Glutamatergic neuron (in vitro differentiated cells): ENCODE measurements around the gene PRDX5. TPM values are rescaled to one million over a fixed set of nuclear protein-coding genes. Genes with fewer than 3 reads are reported as not detected.

Source experiments
- DNase-seq: peaks from one replicate; pipeline ENCODE4 v3.0.0; 2022
- H3K27ac Mint-ChIP-seq: one replicate; pipeline ENCODE4 v1.8.0; 2020; ENCODE audit warnings: mild to moderate bottlenecking, mixed read lengths, inconsistent platforms; ENCODE audit not compliant: unreplicated experiment
- H3K27me3 Mint-ChIP-seq: one replicate; pipeline ENCODE4 v1.8.0; 2020; ENCODE audit warnings: mild to moderate bottlenecking, moderate library complexity, mixed read lengths, inconsistent platforms; ENCODE audit not compliant: unreplicated experiment
- H3K36me3 Mint-ChIP-seq: one replicate; pipeline ENCODE4 v1.8.0; 2020; ENCODE audit warnings: mild to moderate bottlenecking, mixed read lengths, inconsistent platforms; ENCODE audit not compliant: unreplicated experiment
- H3K4me1 Mint-ChIP-seq: one replicate; pipeline ENCODE4 v1.8.0; 2020; ENCODE audit warnings: mild to moderate bottlenecking, low read depth, mixed read lengths, inconsistent platforms; ENCODE audit not compliant: unreplicated experiment
- H3K4me3 Mint-ChIP-seq: one replicate; pipeline ENCODE4 v1.8.0; 2020; ENCODE audit warnings: mild to moderate bottlenecking, mixed read lengths, inconsistent platforms; ENCODE audit not compliant: unreplicated experiment
- H3K9me3 Mint-ChIP-seq: one replicate; pipeline ENCODE4 v1.8.0; 2020; ENCODE audit warnings: mild to moderate bottlenecking, moderate library complexity, mixed read lengths, inconsistent platforms; ENCODE audit not compliant: unreplicated experiment
- total RNA-seq: library from RNA; stranded (reverse); fragmentation: NEBNext Ultra II Directional; extraction: Animal tissue kit (Norgen Biotek cat#: 25700); gene quantifications from one replicate; pipeline ENCODE4 v1.2.1, GENCODE V29; 2021; ENCODE audit not compliant: unreplicated experiment
- TF ChIP-seq, protein P1 (sequence below): fragments of 200-600 bp; sonication (generic); IDR thresholded peaks from one replicate; pipeline ENCODE4 v1.5.0; 2021; ENCODE audit not compliant: partially characterized antibody, unreplicated experiment

PRDX5 gene
- total RNA-seq, 1 donor from 2014 or later: 418 TPM

DNA sequence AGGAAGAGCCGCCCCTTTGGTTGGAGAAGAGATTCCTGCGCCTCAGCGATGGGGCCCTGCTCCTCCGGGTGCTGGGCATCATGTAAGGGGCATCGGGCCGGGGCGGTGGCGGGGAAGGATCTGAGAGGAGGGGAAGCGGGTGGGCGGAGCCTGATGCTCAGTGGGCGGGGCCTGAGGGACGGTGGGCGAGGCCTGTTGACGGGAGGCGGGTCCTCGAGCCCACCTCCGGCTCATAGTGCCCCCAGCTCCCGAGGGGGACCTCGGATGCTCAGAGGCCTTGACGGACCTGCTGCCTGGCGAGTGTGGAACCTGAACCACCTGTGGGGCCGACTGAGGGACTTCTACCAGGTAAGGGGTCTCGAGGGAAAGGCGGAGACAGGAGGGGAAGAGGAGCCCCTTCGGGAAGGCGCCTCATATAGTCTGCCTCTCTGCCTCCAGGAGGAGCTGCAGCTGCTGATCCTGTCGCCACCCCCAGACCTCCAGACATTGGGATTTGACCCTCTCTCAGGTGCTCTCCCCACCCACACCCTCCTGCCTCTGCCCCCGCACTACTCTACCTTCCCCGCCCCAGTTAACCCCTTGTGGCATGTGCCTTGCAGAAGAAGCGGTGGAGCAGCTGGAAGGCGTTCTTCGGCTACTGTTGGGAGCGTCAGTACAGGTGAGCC is 22.9 kb downstream of the PRDX5 start:
- Mint-ChIP-seq H3K27ac (peak overlapping the region; percentile 82), H3K27me3 (peaks cover 10% of the 10 kb centered on the region), H3K36me3 (peaks cover 4% of the 10 kb centered on the region), H3K4me3 (peak overlapping the region; percentile 81), H3K4me1 (peaks cover 21% of the 10 kb centered on the region), H3K9me3 (peaks cover 17% of the 10 kb centered on the region)
- TF ChIP-seq, protein P1, sequence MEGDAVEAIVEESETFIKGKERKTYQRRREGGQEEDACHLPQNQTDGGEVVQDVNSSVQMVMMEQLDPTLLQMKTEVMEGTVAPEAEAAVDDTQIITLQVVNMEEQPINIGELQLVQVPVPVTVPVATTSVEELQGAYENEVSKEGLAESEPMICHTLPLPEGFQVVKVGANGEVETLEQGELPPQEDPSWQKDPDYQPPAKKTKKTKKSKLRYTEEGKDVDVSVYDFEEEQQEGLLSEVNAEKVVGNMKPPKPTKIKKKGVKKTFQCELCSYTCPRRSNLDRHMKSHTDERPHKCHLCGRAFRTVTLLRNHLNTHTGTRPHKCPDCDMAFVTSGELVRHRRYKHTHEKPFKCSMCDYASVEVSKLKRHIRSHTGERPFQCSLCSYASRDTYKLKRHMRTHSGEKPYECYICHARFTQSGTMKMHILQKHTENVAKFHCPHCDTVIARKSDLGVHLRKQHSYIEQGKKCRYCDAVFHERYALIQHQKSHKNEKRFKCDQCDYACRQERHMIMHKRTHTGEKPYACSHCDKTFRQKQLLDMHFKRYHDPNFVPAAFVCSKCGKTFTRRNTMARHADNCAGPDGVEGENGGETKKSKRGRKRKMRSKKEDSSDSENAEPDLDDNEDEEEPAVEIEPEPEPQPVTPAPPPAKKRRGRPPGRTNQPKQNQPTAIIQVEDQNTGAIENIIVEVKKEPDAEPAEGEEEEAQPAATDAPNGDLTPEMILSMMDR: no peak
- peak; percentile 81 for DNase-seq

GRCh38 chr11:64341429-64341828 is 23.5 kb downstream of the PRDX5 start:
- TF ChIP-seq, protein P1: no peak
- peak overlapping the region; percentile 82 for H3K27ac Mint-ChIP-seq
- H3K4me1 Mint-ChIP-seq: peaks cover 19% of the 10 kb centered on the region
- DNase-seq: no peak
- peaks cover 4% of the 10 kb centered on the region for H3K36me3 Mint-ChIP-seq
- H3K4me3 Mint-ChIP-seq: peak overlapping the region; percentile 81
- peaks cover 19% of the 10 kb centered on the region for H3K9me3 Mint-ChIP-seq
- peaks cover 12% of the 10 kb centered on the region for H3K27me3 Mint-ChIP-seq

DNA sequence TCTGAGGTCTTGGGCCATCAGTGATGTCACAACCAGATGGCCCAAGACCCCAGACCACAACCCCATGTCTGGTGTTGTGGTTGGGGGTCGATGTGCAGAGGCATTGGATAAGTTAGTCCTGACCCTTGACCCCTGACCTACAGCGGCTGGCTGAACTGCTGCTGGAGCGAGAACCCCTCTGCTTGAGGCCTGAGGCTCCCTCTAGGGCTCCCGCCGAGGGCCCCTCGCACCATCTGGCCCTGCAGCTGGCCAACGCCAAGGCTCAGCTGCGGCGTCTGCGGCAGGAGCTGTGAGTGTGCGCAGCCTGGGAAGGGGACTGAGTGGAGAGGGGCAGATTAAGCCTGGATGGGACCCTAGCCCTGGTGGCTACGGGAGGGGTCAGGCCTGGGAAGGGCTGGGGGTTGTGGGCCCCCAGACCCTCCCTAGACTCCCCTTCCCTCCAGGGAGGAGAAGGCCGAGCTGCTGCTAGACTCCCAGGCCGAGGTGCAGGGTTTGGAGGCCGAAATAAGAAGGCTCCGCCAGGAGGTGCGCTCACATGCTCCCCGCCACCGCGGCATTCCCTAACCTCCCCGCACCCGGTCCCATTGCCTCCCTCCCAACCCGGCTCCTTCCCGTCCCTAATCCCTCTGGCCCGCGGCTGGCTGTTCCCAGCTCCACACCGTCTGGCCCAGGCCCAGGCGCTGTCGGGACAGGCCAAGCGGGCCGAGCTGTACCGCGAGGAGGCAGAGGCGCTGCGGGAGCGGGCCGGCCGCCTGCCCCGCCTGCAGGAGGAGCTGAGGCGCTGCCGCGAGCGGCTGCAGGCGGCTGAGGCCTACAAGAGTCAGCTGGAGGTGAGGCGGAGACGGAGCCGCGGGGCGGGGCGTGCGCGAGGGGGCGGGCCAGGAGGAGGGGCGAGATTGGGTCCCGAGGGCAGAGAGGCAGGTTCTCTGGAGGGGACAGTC is 24.2 kb downstream of the PRDX5 start:
- Mint-ChIP-seq H3K4me3 (peak overlapping the region; percentile 81), H3K4me1 (peaks cover 18% of the 10 kb centered on the region), H3K9me3 (peaks cover 20% of the 10 kb centered on the region), H3K27me3 (peaks cover 12% of the 10 kb centered on the region), H3K36me3 (peaks cover 4% of the 10 kb centered on the region), H3K27ac (peak overlapping the region; percentile 82)
- DNase-seq: peak; percentile 94
- TF ChIP-seq, protein P1: peak; percentile 24

DNA sequence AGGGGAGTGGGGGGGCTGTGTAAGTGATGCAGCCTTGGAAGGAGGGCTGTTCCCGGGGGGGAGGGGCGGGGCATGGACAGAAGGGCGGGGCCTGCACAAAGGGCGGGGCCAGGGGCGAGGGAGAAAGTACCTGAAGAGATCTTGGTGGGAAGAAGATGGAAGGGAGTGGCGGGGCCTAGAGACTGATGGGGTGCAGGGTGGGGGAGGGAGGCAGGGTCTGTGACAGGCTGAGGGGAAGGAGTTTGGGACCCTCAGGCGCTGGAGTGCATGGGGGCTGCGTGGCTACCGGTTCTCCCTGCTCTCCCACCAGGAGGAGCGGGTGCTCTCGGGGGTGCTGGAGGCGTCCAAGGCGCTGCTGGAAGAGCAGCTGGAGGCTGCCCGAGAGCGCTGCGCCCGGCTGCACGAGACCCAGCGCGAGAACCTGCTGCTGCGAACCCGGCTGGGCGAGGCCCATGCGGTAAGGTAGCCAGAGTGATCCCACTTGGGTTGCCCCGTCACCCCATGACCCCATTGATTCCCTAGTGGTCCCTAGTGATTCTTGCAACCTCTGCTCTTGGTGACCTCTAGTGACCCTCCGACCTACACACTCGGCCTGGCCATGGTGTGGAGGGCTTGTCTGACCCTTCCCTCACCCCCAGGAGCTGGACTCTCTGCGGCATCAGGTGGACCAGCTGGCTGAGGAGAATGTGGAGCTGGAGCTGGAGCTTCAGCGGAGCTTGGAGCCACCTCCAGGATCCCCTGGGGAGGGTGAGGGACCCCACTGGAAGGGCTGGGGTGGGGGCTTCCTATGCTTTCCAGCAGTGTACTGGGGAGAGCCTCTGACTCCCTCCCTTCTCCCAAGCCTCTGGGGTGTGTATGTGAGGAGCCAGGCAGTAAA is 25.2 kb downstream of the PRDX5 start:
- TF ChIP-seq, protein P1: no peak
- Mint-ChIP-seq H3K4me3 (peak overlapping the region; percentile 64), H3K27me3 (peaks cover 14% of the 10 kb centered on the region), H3K36me3 (peaks cover 4% of the 10 kb centered on the region), H3K27ac (peak overlapping the region; percentile 82), H3K9me3 (peaks cover 19% of the 10 kb centered on the region), H3K4me1 (peaks cover 19% of the 10 kb centered on the region)
- DNase-seq: no peak
